Inferior parietal cortex (tissue), 1 donor: ENCODE measurements around the gene FAM200B.
"Not testable (repeated sequence)": the region's sequence is repeated elsewhere in the genome, so short reads cannot be mapped to it uniquely, and the experiment has no call there.

Source experiments
- DNase-seq: peaks from one replicate; pipeline ENCODE4 v3.0.0-alpha.2; 2016; ENCODE audit errors: extremely low spot score

Gene FAM200B

DNA sequence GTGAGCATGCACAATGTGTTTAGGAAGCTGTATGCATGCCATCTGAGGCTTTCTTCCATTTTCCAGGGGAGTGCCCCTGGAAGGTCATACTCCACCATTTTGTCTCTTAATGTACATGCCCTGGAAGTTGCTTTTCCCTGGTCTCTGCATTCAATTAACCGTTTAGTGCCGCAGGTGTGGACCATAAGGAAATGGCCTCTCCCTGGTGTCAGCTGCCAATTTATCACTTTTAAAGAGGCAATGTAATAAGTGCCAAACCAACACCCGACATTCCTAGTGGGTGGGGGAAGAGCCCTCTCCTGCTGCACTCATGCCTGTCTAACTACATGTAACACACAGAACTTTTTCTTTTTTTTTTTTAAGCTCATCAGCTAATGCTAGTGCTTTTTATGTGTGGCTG, 14.1 kb downstream of the FAM200B start:
- DNase-seq = no peak

DNA sequence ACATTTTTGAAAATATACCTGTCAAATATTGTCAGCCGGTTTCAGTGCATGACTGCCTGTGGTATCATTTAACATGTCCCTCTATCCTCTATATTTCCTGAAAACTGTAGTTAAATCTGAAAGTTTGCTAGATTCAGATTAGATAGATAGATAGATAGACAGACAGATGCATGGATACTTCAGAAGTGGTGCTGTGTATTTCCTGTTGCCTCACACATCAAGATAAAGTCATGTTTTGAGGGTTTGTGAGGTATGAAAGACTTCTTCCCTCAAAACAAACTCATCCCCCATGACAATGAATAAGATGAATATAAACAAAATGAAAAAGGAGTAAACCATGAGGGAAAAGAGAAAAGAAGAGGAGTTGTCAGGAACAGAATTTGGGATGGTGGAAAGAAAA, 15.2 kb downstream of the FAM200B start:
- no peak for DNase-seq

DNA sequence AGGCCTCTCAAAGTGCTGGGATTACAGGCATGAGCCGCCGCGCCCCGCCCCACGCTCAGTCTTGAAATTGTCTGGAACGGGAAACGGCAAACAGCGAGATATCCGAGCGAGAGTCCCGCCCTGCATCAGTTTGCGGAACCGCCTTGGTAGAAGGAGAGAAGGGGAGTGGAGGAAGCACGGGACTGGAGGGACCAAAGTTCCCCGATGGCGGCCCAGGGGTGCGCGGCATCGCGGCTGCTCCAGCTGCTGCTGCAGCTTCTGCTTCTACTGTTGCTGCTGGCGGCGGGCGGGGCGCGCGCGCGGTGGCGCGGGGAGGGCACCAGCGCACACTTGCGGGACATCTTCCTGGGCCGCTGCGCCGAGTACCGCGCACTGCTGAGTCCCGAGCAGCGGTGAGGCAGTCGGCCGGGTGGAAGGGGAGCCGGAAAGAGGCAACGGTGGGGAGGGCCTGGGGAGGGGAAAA, 21.3 kb downstream of the FAM200B start, which contains the start of gene BST1:
TSS of gene BST1 (plus strand) at position 125 of the 463 bp plus-strand sequence. CDS start at position 205, 80 bp downstream.
- no peak for DNase-seq

DNA sequence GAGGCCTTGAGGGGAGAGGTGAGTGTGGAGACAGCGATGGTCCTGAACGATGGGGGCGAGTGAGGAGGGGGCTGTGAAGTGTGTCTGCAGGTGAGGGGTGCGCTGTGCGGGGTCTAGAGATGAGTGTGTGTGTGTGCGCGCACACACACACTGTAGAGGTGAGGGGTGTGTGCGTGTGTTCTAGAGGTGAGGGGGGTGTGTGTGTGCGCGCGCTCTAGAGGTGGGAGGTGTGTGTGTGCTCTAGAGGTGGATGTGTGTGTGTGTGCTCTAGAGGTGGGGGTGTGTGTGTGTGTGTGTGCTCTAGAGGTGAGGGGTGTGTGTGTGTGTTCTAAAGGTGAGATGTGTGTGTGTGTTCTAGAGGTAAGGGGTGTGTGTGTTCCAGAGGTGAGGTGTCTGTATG, 21.8 kb downstream of the FAM200B start:
- no peak for DNase-seq

DNA sequence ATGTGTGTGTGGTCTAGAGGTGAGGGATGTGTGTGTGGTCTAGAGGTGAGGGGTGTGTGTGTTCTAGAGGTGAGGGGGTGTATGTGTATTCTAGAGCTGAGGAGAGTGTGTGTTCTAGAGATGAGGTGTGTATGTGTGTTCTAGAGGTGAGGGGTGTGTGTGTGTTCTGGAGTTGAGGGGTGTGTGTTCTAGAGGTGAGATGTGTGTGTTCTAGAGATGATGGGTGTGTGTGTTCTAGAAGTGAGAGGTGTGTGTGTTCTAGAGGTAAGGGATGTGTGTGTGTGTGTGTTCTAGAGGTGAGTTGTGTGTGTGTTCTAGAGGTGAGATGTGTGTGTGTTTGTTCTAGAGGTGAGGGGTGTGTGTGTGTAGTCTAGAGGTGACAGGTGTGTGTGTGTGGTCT, 22.5 kb downstream of the FAM200B start:
- no peak for DNase-seq

DNA sequence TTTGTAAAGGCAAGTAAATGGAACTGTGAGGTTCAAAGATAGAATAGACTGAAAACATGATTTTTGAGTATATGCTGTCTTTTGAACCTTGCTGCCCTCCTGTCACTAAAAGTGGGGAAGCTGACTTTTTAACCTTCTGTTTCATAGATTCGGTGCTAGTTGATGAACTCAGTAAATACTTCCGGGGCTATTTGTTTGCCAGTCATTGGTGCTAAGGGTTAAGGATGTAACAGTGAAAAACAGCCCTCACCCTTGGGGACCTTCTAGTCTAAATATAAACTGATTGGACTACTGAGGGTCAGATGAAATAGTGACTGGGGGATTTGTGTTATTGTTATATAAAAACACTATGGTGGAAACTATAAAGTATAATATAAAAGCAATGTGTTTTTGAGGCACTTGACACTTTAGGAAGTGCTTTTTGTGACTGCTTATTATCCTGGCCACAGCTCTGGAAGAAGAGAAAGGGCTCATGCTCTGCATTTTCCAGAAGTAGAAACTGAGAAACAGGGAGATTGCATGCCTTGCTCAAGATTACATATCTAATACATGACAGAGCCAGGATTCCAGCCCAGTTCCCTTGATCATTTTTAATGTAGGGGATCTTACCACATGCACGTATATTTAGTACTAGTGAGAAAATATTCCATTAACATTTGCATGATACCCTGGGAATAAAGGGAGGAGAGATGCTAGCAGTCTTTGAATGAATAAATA, 25.2 kb downstream of the FAM200B start:
- DNase-seq = no peak

DNA sequence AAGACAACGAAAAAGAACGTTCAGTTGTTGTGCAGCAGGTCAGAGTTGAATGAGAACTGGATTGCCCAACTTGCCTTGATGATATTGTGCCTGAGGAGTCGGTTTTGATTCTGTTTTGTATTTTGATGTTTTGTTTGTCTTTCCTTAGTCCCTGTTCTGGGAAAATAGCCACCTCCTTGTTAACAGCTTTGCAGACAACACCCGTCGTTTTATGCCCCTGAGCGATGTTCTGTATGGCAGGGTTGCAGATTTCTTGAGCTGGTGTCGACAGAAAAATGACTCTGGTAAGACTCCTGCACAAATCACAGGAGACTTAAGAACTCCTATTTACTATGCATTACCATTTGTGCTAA, 25.7 kb downstream of the FAM200B start:
- no peak for DNase-seq

DNA sequence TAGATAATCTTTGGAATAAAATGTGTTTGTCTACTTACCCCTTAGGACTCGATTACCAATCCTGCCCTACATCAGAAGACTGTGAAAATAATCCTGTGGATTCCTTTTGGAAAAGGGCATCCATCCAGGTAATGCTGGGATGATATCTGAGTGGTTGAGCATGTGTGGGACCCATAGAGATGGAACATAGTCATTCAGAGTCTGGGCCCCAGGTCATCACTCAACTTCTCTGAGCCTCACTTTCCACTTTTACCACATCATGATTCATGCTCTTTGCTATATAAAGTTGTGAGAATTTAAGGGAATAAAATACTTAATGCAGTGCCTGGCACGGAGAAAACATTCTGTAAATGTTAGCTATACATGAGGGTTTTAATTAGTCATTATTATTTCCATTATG, 30.1 kb downstream of the FAM200B start:
- DNase-seq = no peak

DNA sequence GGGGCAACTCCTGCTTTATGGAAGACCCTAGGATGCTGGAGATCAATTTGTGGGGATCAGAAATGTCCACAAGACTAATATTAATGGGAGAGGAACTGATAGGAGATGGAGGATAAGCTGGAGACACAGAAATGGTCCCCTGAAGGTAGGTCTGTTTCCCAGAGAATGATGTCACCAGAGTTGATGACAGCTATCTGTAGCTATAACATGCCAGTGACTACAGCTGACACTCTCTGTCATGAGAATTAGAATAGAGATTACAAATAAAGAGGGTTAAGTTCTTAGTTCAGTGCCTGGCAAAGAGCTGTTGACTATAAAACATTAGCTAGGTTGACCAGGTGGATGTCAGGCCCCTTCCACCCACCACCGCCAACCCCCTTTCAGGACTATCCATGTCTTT, 30.6 kb downstream of the FAM200B start:
- DNase-seq = no peak

DNA sequence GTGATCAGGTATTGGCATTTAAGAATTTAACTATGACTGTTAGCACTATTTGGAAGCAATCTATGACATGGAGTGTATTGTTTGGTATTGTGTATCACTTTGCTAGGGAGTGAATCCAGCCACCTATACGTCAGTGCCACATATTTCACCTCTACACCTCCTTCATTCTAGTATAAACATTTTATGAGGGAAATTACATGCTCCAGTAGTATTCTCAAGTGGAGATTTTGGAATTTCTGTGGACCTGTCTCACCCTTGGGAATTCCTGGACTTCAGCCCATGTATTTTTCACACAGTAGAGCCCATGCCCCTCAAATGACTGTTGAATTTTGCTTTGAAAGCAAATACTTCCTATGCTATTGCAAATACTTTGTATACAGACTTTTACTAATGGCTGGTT, 32.5 kb downstream of the FAM200B start:
- DNase-seq = no peak

DNA sequence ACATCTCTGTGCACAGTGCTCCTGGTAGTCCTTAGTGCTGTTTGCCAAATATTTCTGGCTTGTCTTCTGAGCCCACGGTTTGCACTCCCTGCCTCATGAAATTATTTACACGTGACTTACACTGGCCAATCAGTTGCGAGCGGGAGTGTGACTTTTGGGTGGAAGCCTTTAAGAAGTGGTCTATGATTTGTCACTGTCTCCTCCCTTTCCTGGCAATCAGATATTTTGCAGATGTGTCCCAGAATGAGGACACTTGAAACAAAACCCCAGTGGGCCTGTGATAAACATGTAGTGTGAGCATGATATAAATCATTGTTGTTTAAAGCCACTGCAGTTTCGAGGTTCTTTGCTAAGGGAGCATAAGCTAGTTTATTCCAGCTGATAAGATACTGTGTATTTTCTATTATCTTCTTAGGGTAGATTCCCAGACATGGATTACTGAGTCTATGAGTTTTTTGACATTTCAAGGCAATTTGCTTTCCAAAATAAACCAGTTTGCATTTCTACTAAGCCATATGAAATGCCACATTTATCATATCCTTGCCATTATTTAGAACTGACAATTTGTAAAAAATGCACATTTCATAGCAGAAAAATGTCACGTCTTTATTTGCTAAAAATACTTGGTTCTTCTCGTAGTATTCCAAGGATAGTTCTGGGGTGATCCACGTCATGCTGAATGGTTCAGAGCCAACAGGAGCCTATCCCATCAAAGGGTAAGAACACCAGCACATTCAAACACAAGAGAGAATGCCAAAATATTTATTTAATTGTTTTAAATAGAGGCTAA, 33.2 kb downstream of the FAM200B start:
- DNase-seq = no peak

DNA sequence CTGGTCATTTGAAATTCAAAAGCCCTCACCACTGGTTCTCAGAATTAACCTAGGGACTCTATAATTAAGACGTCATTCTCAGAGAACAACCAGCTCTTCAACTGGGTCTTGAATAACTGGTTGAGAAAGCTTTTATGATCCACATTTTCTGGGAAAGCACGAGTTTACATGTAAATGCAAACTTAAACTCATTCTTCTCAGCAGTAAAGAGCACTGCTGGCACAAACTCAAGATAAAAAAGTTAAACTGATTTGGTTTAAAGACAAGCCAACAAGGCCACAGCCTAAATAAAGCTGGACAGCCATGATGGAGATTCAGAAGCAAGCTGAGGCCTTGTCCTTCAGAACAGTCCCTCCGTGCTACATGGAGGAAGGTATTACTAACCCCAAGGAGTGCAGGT, 34.5 kb downstream of the FAM200B start:
- no peak for DNase-seq

DNA sequence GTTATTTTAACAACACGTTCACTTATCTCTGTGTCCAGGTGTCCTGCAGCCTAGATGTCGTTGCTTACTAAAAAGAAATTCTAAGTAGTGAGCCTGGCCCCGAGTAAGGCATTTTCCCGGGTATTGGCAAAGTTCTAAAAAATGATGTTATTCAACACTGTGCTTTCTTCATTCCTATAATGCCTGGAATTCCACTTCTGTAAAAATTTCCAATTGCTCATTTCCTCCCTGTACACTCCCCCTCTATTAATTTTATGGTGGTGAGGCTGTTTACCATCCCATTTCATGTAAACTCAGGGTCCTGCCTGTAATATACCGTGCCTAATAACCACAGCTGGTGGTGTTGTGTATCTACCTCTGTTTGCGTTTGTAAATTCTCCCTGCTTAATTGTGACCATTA, 35.5 kb downstream of the FAM200B start:
- DNase-seq = no peak

DNA sequence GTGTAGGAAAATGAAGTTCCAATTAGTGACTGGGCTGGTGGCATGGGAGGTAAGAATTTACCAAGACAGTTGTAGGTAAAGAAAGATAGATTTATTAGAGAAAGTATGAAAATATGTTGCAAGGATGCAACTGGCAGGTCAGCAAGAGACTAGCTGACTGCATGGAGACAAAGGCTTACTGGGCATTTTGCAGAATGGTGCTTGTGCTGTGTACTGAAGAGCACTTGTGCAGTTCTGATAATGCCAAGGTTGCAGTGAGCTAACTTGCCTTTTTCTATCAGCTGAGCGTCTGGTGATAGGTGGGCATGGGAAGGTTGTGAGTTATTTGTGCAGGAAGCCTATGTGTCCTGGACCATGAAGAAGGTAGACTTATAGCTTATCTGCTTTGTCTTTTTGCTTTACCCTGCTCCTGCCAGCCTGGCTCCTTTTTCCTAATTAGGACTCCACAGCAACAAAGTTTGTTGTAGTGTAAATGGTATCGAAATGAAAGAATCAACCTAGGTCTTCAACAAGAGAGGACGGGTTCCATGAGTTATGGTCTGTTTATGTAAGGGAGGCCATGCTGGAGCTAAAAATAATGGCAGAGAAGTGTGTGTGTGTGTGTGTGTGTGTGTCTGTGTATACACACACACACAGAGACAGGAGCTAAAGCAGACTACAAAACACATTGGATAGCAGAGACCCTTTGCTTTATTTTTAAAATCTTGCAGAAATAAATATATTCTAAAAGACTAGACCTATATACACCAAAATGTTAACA, 36.2 kb downstream of the FAM200B start:
- no peak for DNase-seq

DNA sequence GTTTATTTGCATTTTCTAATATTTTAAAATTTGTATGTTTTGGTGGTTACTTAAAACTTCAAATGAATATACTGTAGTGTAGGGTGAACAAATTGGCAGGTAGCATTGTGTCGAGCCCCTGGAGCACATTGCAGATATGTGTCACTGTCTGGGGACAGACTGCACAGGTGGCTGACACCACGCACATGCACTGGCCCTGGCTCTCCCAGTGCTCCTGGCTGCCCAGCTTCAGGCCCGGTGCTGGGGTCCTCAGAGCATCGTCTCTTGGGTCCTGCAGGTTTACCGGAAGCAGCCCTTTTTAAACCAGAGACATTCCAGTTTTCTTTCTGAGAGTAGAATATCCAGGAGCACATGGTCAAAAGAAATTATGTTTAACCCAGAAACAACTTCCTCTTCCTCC, 36.8 kb downstream of the FAM200B start:
- no peak for DNase-seq

DNA sequence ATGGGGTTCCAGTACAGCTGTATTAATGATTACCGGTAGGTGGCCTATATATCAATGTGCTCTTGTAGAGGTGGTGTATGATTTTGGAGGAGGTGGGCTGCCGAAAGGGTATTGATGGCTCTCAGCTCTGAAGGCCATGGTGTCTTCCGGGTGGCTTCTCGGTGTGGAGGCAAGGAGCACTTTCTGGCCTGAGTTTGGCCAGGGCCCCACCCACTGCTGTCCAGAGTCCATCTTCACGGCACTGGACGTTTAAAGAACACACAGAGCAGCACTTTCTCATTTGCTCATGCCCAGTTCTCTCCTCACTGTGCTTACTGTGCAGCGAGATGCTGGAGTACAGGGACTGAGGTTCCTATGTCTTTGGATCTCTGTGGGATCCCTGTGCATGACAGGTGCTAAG, 37.3 kb downstream of the FAM200B start:
- no peak for DNase-seq

DNA sequence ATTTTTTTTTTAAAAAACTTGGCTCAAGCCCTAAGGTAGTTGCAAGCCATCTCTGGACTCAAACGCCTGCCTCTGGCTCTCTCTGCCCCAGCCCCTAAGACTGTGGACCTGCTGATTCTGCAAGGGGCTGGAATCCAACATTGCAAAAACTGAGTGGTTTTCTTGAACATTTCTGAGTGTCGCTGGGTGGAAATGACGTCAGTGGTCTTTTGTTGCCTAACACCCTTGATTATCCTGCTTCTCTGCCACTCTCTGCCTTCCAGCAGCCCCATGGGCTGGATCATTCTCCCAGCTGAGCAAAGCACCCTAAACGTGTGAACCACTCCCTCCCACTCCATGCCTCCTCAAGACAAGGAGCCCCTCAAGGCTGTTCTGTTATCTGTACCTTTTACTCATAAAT, 37.9 kb downstream of the FAM200B start:
- DNase-seq = no peak

DNA sequence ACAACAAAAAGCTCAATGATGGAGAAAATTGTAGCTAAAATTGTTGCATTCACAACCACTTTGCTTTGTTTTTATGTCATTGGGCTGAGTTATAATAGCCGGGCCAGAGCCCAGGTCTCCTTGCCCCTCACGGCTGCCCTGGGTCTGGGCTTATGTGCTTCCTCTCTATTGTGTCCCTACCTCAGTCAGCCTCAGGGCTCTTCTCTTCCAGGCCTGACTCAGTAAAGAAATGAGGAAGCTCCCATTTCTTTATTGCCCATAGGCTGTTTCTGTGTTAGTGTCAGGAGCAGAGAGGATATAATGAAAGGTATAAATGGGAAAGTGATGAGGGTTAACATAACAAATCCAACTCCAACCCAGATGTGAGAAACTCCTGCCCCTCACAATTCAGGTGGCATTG, 39.2 kb downstream of the FAM200B start:
- DNase-seq = no peak

DNA sequence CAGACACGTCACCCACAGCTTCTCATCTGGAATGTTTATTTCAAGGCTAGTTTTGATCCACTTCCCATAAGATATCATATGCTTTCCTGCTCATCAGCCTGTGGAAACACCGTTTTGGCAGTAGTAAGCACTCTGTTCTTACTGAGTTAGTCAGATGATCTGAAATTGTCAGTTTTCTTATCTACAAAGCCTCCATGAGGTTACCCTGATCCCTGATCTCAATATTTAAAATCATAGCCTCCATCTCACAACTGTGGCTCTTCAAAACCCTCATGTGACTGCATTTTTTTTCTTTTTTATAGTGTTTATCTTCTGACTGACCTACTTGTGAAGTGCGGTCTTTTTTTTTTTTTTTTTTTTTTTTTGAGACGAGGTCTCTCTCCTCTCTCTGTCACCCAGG, 44.0 kb downstream of the FAM200B start:
- DNase-seq = no peak

DNA sequence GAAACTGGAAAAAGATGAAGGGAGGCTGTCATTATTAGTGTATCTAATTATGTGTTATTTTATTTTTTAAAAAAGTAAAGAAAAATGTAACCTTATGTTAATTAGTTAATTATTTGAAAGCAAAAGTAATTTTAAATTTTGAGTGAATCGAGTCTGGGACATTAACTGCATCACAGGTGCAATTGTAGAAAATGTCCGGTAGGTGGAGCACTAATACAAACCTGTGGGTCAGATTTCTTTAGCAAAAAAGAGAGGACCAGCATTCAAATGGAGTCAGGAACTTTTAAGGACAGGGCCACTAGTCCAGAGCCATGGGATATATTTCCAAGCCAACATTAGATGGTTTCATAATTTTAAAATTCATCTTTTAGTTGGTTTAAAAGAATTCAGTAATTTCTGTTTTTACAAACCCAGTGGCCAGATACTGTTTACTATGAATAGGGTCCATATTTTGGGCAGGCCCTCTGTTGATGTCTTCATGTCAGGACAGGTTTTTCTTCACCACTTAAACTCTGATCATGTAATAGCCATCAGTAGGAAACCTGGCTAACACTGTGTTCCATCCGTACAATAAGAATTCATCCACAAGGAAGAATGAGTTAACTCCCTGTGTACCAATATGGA, 48.4 kb downstream of the FAM200B start:
- peak; percentile 87 for DNase-seq

DNA sequence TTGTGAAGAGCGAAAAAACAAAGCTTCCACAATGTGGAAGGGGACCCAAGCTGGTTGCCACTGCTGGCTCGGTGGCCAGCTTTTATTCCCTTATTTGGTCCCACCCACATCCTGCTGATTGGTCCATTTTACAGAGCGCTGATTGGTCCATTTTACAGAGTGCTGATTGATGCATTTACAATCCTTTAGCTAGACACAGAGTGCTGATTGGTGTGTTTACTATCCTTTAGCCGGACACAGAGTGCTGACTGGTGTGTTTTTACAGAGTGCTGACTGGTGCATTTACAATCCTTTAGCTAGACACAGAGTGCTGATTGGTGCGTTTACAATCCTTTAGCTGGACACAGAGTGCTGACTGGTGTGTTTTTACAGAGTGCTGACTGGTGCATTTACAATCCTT, 51.4 kb downstream of the FAM200B start:
- DNase-seq = not testable (repeated sequence)

DNA sequence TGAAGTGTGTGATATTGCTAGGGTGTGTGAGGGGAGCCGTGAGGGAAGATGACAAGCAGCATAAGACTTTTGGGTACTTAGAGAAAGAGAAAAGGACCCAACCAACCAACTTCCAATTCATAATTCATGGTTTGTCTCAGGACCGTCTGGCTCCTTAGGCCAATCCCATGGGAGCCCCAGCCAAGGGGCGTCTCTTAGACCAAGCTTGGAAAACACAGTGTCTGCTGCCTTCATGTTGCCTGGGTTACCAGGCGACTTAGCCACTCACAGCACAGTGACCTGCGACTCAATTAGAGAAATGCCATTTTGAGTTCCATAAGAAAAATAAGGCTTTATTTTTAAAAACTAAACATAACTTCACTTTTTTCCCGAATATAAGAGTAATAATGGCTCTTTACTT, 53.9 kb downstream of the FAM200B start:
- no peak for DNase-seq
